GM18511 (cell line): ENCODE results near the gene PBX4.

Source experiments
- ATAC-seq: cut with Tn5 transposase; IDR thresholded peaks from one replicate; pipeline ENCODE4 v1.9.1; 2021; ENCODE audit warnings: mild to moderate bottlenecking, moderate library complexity; ENCODE audit not compliant: unreplicated experiment

Gene PBX4

GRCh38 chr19:19527674-19528625 is 90.5 kb downstream of the PBX4 start:
- no peak for ATAC-seq

GRCh38 chr19:19527371-19527656 is 91.2 kb downstream of the PBX4 start:
- ATAC-seq: no peak

- no peak for ATAC-seq
These were observed 91.7 kb downstream of the PBX4 start for GRCh38 chr19:19526581-19527370.

GRCh38 chr19:19525611-19526380 is 92.7 kb downstream of the PBX4 start:
- no peak for ATAC-seq

- no peak for ATAC-seq
These were observed 94.4 kb downstream of the PBX4 start for GRCh38 chr19:19524053-19524452.

- no peak for ATAC-seq
These were observed 95.3 kb downstream of the PBX4 start for GRCh38 chr19:19523177-19523576.

- no peak for ATAC-seq
These were observed 97.5 kb downstream of the PBX4 start for GRCh38 chr19:19520989-19521388.

GRCh38 chr19:19517235-19517619 is 101.3 kb downstream of the PBX4 start:
- no peak for ATAC-seq

GRCh38 chr19:19515642-19516519 is 102.6 kb downstream of the PBX4 start, which contains the start of gene NDUFA13:
Gene NDUFA13, plus strand, starts transcription at chr19:19516225. Its CDS starts 14 bp downstream, at chr19:19516239.
- peak; percentile 95 for ATAC-seq

- no peak for ATAC-seq
These were observed 103.4 kb downstream of the PBX4 start, which contains the start of gene TSSK6 for GRCh38 chr19:19514881-19515641. Gene TSSK6, minus strand, starts transcription at chr19:19515548. Its CDS starts 121 bp downstream, at chr19:19515427.

- no peak for ATAC-seq
These were observed 104.3 kb downstream of the PBX4 start for GRCh38 chr19:19514215-19514657.

- no peak for ATAC-seq
These were observed 104.8 kb downstream of the PBX4 start for GRCh38 chr19:19513682-19514081.
